ENCODE results near the gene PADI6.
"Not testable (repeated sequence)": the region's sequence is repeated elsewhere in the genome, so short reads cannot be mapped to it uniquely, and the experiment has no call there.

PADI6 gene

GRCh38 chr1:17371896-17372295 is at the start of gene PADI6:
PADI6 (plus strand) TSS chr1:17372196; CDS start chr1:17372246, 50 bp downstream.
- DNase-seq, result no peak

GRCh38 chr1:17328855-17329254 is 43.1 kb upstream of the PADI6 start:
- no peak for DNase-seq

- no peak for DNase-seq
Observed at GRCh38 chr1:17329610-17330009, 42.4 kb upstream of the PADI6 start.

GRCh38 chr1:17330856-17331255 is 41.1 kb upstream of the PADI6 start:
- DNase-seq, result no peak

- DNase-seq, result no peak
Observed at GRCh38 chr1:17333081-17333480, 38.9 kb upstream of the PADI6 start.

- no peak for DNase-seq
Observed at GRCh38 chr1:17335821-17336710, 35.9 kb upstream of the PADI6 start.

GRCh38 chr1:17338706-17339493 is 33.1 kb upstream of the PADI6 start:
- no peak for DNase-seq

GRCh38 chr1:17339521-17339920 is 32.5 kb upstream of the PADI6 start:
- DNase-seq, result no peak

GRCh38 chr1:17340358-17340757 is 31.6 kb upstream of the PADI6 start:
- no peak for DNase-seq

- no peak for DNase-seq
Observed at GRCh38 chr1:17342014-17342441, 30.0 kb upstream of the PADI6 start.

GRCh38 chr1:17345506-17345905 is 26.5 kb upstream of the PADI6 start:
- not testable (repeated sequence) for DNase-seq

- no peak for DNase-seq
Observed at GRCh38 chr1:17346046-17346789, 25.8 kb upstream of the PADI6 start.

- DNase-seq, result no peak
Observed at GRCh38 chr1:17347769-17348592, 24.0 kb upstream of the PADI6 start.

GRCh38 chr1:17348593-17349234 is 23.3 kb upstream of the PADI6 start:
- no peak for DNase-seq

- DNase-seq, result no peak
Observed at GRCh38 chr1:17350083-17350482, 21.9 kb upstream of the PADI6 start.

GRCh38 chr1:17350928-17351446 is 21.0 kb upstream of the PADI6 start:
- no peak for DNase-seq

GRCh38 chr1:17351598-17352324 is 20.2 kb upstream of the PADI6 start:
- no peak for DNase-seq

- DNase-seq, result no peak
Observed at GRCh38 chr1:17352419-17352909, 19.5 kb upstream of the PADI6 start.

- no peak for DNase-seq
Observed at GRCh38 chr1:17355898-17356297, 16.1 kb upstream of the PADI6 start.

GRCh38 chr1:17356387-17357026 is 15.5 kb upstream of the PADI6 start:
- DNase-seq, result no peak

Data from left hindlimb (tissue), 1 donor.